ENCODE results near the gene GRIN3A.
A peak's percentile ranks its signal among the peaks of the same experiment; 100 is the strongest.

GRIN3A gene

GRCh38 chr9:101718192-101718591 is 20.3 kb downstream of the GRIN3A start:
- DNase-seq (ENCODE audit: low read depth), result no peak
- no peak overlapping the region for H3K4me3 ChIP-seq (ENCODE audit: low read depth, low read length)
- no peak for TF ChIP-seq CTCF (IDR thresholded peaks at IDR 0.05; ENCODE audit: low read depth, low read length, missing control alignments)

- TF ChIP-seq CTCF (IDR thresholded peaks at IDR 0.05; ENCODE audit: low read depth, low read length, missing control alignments), result no peak
- H3K4me3 ChIP-seq (ENCODE audit: low read depth, low read length), result no peak overlapping the region
- DNase-seq (ENCODE audit: low read depth), result no peak
Measured at GRCh38 chr9:101716629-101717028, 21.8 kb downstream of the GRIN3A start.

DNA sequence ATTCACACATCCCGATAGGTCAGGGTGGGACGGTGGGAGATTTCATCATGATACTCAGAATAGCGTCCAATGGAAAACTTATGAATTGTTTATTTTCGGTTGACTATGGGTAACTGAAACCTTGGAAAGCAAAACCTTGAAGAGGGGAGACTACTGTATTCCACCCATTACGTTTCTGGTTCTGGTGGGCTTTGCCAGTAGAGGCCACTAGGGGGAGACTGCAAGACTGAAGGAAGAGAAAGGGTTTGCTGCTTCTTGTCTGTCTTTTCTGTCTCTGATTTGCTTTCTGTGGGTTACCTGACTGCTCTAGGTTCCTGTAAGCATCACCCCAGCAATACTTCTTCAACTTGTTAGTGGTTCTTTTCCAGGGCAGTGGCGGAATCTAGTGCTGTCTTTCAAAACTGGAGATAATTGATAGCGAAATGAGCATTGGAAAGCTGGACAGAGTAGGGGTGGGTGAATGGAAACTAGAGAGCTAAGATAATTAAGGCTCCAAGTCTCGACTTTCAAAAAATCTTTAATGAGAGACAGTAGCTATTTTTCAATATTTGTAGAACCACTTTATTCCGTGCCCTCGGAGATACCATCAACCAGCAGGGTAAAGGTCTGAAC is 27.0 kb downstream of the GRIN3A start:
- TF ChIP-seq CTCF (IDR thresholded peaks at IDR 0.05; ENCODE audit: low read depth, low read length, missing control alignments), result peak; percentile 96
- no peak overlapping the region for H3K4me3 ChIP-seq (ENCODE audit: low read depth, low read length)
- DNase-seq (ENCODE audit: low read depth), result peak; percentile 4

DNA sequence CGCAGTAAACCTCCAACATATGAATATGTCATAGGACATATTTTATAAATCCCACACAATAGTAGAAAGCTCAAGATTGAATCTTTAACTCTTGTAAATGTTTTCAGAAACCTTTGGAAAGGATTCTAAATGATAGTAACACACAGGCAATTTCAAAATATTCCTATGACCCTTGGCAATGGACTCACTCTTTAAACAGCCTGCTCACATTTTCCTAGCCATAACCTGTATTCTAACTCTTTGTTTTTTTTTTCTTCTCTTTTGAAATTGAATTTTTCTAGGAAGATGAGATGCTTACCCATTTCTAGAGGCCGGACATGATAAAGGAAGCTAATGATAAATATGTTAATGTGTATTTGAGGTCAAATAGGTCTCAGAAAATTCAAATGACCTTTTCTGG is 29.6 kb downstream of the GRIN3A start:
- no peak overlapping the region for H3K4me3 ChIP-seq (ENCODE audit: low read depth, low read length)
- TF ChIP-seq CTCF (IDR thresholded peaks at IDR 0.05; ENCODE audit: low read depth, low read length, missing control alignments), result no peak
- DNase-seq (ENCODE audit: low read depth), result no peak

DNA sequence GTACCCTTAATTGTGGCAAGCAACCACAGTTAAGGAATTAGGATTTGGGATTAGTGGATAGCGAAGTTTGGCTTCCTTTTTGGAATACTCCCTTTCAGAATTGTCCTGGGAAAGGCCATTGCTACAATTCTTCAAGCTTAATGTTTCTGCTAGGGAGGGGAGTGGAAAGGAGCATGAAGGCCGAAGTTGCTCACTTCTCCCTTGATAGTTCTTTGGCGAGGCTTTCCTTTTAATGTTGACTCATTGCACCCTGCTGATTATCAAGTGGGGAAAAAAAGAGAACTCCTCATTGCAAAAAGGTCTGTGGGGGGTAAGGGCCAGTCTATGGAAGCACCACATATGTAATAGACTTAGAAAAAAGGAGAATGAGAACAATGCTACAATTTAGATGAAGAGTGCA is 30.7 kb downstream of the GRIN3A start:
- no peak for TF ChIP-seq CTCF (IDR thresholded peaks at IDR 0.05; ENCODE audit: low read depth, low read length, missing control alignments)
- no peak overlapping the region for H3K4me3 ChIP-seq (ENCODE audit: low read depth, low read length)
- no peak for DNase-seq (ENCODE audit: low read depth)

DNA sequence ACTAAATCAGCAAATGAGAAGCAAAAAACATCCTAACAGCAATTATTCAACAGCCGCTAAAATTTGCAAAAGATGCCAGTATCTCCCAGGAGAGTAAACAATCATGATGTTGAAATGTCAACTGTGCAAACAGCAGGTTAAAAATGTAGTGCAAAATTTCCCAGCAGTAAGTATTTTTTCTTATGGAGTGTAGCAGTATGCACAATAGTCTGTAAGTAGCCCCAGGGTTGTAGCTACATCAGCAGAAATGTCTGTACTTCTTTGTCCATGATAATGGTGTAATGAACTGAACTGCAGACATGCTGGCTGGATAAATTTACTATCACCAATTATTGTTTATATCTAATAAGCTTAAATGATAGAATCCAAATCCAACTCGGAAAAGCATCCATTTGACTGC is 31.4 kb downstream of the GRIN3A start:
- no peak overlapping the region for H3K4me3 ChIP-seq (ENCODE audit: low read depth, low read length)
- no peak for DNase-seq (ENCODE audit: low read depth)
- no peak for TF ChIP-seq CTCF (IDR thresholded peaks at IDR 0.05; ENCODE audit: low read depth, low read length, missing control alignments)

DNA sequence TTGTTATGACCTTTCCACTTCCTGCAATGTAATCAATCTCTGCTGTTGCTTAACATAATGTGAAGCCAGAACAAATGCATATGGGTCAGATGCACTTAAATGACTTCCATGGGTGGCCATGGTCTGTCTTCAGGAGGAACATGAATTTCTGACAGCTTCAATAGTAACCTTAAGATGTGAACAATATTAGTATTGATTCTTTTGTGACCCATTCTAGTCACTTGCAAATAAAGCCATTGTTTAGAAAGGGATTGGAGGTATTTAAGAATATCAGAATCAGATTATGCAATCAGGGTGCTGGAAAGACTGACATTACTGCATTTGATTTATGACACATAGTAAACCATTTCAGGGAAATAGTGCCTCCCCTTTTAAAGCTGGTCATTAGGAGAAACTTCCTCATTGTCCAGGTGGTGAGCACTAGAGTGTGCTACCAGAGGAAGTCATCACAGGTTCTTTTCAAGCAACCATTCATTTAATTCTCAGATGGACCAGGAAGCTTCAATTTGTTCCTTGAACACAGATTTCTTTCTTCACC is 32.1 kb downstream of the GRIN3A start:
- no peak for TF ChIP-seq CTCF (IDR thresholded peaks at IDR 0.05; ENCODE audit: low read depth, low read length, missing control alignments)
- DNase-seq (ENCODE audit: low read depth), result no peak
- no peak overlapping the region for H3K4me3 ChIP-seq (ENCODE audit: low read depth, low read length)
